Common myeloid progenitor, CD34-positive (primary cell): ENCODE data around the gene P3H2.

Source experiments
- CTCF ChIA-PET: fragments of 350-600 bp; sonication (Branson Sonifier 250); formaldehyde crosslinking; loops from one replicate; lab custom pipeline; 2021; ENCODE audit warnings: antibody characterized with exemption; lab: Charles Lee
- POLR2A ChIA-PET: fragments of 350-600 bp; sonication (Branson Sonifier 250); formaldehyde crosslinking; loops from one replicate; lab custom pipeline; 2021; ENCODE audit warnings: antibody characterized with exemption; lab: Charles Lee
- DNase-seq, 3 donors: peaks; one replicate each; pipeline versions ENCODE4 v3.0.0 to v3.0.0-alpha.2; 2013
- H3K27ac ChIP-seq, 2 experiments: 1 replicate in 1 of 2; 2 replicates in 1 of 2; pipeline ENCODE4 v1.7.0; 2013; ENCODE audit warnings: inconsistent platforms in 2 of 2, low read length in 2 of 2, mild to moderate bottlenecking in 2 of 2, low read depth in 1 of 2, moderate library complexity in 1 of 2; ENCODE audit not compliant: severe bottlenecking in 2 of 2, insufficient read depth in 1 of 2, poor library complexity in 1 of 2
- H3K27me3 ChIP-seq, 5 experiments: replicated peaks in 2 of 5; 1 replicate in 3 of 5; 2 replicates in 2 of 5; pipeline versions ENCODE4 v1.6.1 to v1.7.0; 2013; ENCODE audit warnings: low read length in 4 of 5, mild to moderate bottlenecking in 2 of 5, moderate library complexity in 2 of 5, inconsistent platforms in 1 of 5; ENCODE audit not compliant: insufficient read depth in 5 of 5, control insufficient read depth in 4 of 5
- H3K36me3 ChIP-seq, 4 experiments: 1 replicate in 2 of 4; 2 replicates in 2 of 4; pipeline versions ENCODE4 v1.6.1 to v1.7.0; 2013; ENCODE audit warnings: low read length in 3 of 4, control low read depth in 1 of 4, mild to moderate bottlenecking in 1 of 4; ENCODE audit not compliant: control insufficient read depth in 4 of 4, insufficient read depth in 4 of 4
- H3K4me1 ChIP-seq, 4 experiments: 1 replicate in 3 of 4; 2 replicates in 1 of 4; pipeline versions ENCODE4 v1.6.1 to v1.7.1; 2013; ENCODE audit warnings: low read length in 3 of 4, mild to moderate bottlenecking in 3 of 4, control low read depth in 1 of 4, inconsistent platforms in 1 of 4, moderate library complexity in 1 of 4; ENCODE audit not compliant: control insufficient read depth in 4 of 4, insufficient read depth in 4 of 4; ENCODE audit errors: control extremely low read depth in 1 of 4
- H3K4me3 ChIP-seq, 7 experiments: 1 replicate in 4 of 7; 2 replicates in 3 of 7; pipeline versions ENCODE4 v1.5.1 to v1.7.0; 2013; ENCODE audit warnings: mild to moderate bottlenecking in 7 of 7, low read length in 6 of 7, moderate library complexity in 6 of 7, inconsistent platforms in 2 of 7, low read depth in 2 of 7, control low read depth in 1 of 7; ENCODE audit not compliant: insufficient read depth in 4 of 7, control insufficient read depth in 1 of 7; ENCODE audit errors: extremely low read depth in 1 of 7
- H3K9me3 ChIP-seq, 5 experiments: 1 replicate in 4 of 5; 2 replicates in 1 of 5; pipeline versions ENCODE4 v1.6.1 to v1.7.1; 2013; ENCODE audit warnings: low read length in 4 of 5, mild to moderate bottlenecking in 2 of 5, inconsistent platforms in 1 of 5, low read depth in 1 of 5, moderate library complexity in 1 of 5; ENCODE audit not compliant: control insufficient read depth in 4 of 5, insufficient read depth in 2 of 5; ENCODE audit errors: control extremely low read depth in 1 of 5
- WGBS: methylation state at CpG from one replicate; pipeline ENCODE4 v1.1.5; 2013; ENCODE audit not compliant: insufficient coverage; 5-methylcytosine and 5-hydroxymethylcytosine counted together

The P3H2 gene

GRCh38 chr3:190001426-190001825 lies 119.3 kb downstream of the P3H2 start:
- peak in 2 of 3 donors; percentile 18 to 29 for DNase-seq
- Histone ChIP-seq H3K27me3 (no peaks in the 10 kb centered on the region), H3K36me3 (no peaks in the 10 kb centered on the region), H3K9me3 (no peaks in the 10 kb centered on the region), H3K4me1 (no peaks in the 10 kb centered on the region), H3K27ac (no peak overlapping the region), H3K4me3 (no peak overlapping the region)
- CTCF ChIA-PET, result interaction anchor here (1.1 to 1.6 kb wide), 3 partner anchors 13 to 41 kb away, joined by 3 read pairs; no protein-coding TSS in a partner anchor
- POLR2A ChIA-PET, result no interaction called here
- WGBS, result no CpG with 5 or more reads among the region's 3 CpGs

GRCh38 chr3:190000861-190001196 lies 119.9 kb downstream of the P3H2 start:
- H3K36me3 ChIP-seq, result no peaks in the 10 kb centered on the region
- ChIA-PET POLR2A (no interaction called here), CTCF (interaction anchor here (1.1 to 1.6 kb wide), 3 partner anchors 13 to 40 kb away, joined by 3 read pairs; no protein-coding TSS in a partner anchor)
- H3K4me3 ChIP-seq, result no peak overlapping the region
- H3K4me1 ChIP-seq, result no peaks in the 10 kb centered on the region
- no peak overlapping the region for H3K27ac ChIP-seq
- WGBS, result 100% methylated on average over 2 of the region's 5 CpGs
- H3K9me3 ChIP-seq, result no peaks in the 10 kb centered on the region
- H3K27me3 ChIP-seq, result no peaks in the 10 kb centered on the region
- no peak for DNase-seq

- no peaks in the 10 kb centered on the region for H3K27me3 ChIP-seq
- H3K4me3 ChIP-seq, result no peak overlapping the region
- WGBS, result 100% methylated on average over 3 of the region's 4 CpGs
- no peaks in the 10 kb centered on the region for H3K36me3 ChIP-seq
- ChIA-PET CTCF (interaction anchor here (1.1 to 1.6 kb wide), 2 partner anchors 14 to 40 kb away, joined by 3 read pairs; no protein-coding TSS in a partner anchor), POLR2A (no interaction called here)
- H3K9me3 ChIP-seq, result no peaks in the 10 kb centered on the region
- no peaks in the 10 kb centered on the region for H3K4me1 ChIP-seq
- no peak overlapping the region for H3K27ac ChIP-seq
- DNase-seq, result no peak
These were observed 120.4 kb downstream of the P3H2 start for GRCh38 chr3:190000187-190000860.

- no peaks in the 10 kb centered on the region for H3K9me3 ChIP-seq
- no peaks in the 10 kb centered on the region for H3K27me3 ChIP-seq
- WGBS, result 100% methylated on average over 3 of the region's 4 CpGs
- CTCF ChIA-PET, result interaction anchor here (1.6 kb wide), 1 partner anchor 14 kb away, joined by 3 read pairs; no protein-coding TSS in a partner anchor
- H3K4me3 ChIP-seq, result no peak overlapping the region
- H3K4me1 ChIP-seq, result no peaks in the 10 kb centered on the region
- no peaks in the 10 kb centered on the region for H3K36me3 ChIP-seq
- POLR2A ChIA-PET, result no interaction called here
- no peak for DNase-seq
- H3K27ac ChIP-seq, result no peak overlapping the region
These were observed 121.0 kb downstream of the P3H2 start for GRCh38 chr3:189999718-190000117.

- CTCF ChIA-PET, result interaction anchor here (1.1 to 1.3 kb wide), 2 partner anchors 9 to 29 kb away, joined by 3 to 4 read pairs; no protein-coding TSS in a partner anchor
- WGBS, result 100% methylated on average over 1 of the region's 3 CpGs
- POLR2A ChIA-PET, result no interaction called here
These were observed 125.6 kb downstream of the P3H2 start for GRCh38 chr3:189995129-189995528.

GRCh38 chr3:189990826-189991225 lies 129.9 kb downstream of the P3H2 start:
- ChIA-PET POLR2A (no interaction called here), CTCF (no interaction called here)
- Histone ChIP-seq H3K9me3 (no peaks in the 10 kb centered on the region), H3K36me3 (no peaks in the 10 kb centered on the region), H3K4me1 (peaks cover 0 to 6% (median 2%) of the 10 kb centered on the region in 4 experiments), H3K27ac (no peak overlapping the region), H3K4me3 (no peak overlapping the region), H3K27me3 (no peaks in the 10 kb centered on the region)
- no peak for DNase-seq
- no CpG with 5 or more reads among the region's 5 CpGs for WGBS

More at GRCh38 chr3:189995129-189995528, 125.6 kb downstream of the P3H2 start:
- no peaks in the 10 kb centered on the region for H3K36me3 ChIP-seq
- H3K9me3 ChIP-seq, result no peaks in the 10 kb centered on the region
- no peaks in the 10 kb centered on the region for H3K27me3 ChIP-seq
- H3K4me1 ChIP-seq, result peaks cover 0 to 2% (median 0%) of the 10 kb centered on the region in 4 experiments
- no peak overlapping the region for H3K4me3 ChIP-seq
- DNase-seq, result peak in 2 of 3 donors; percentile 9 to 21
- H3K27ac ChIP-seq, result no peak overlapping the region

GRCh38 chr3:189988854-189989253 lies 131.8 kb downstream of the P3H2 start:
- no peaks in the 10 kb centered on the region for H3K27me3 ChIP-seq
- POLR2A ChIA-PET, result no interaction called here
- 99% methylated on average over 9 of the region's 12 CpGs for WGBS
- no peak overlapping the region for H3K4me3 ChIP-seq
- peaks cover 0 to 6% (median 2%) of the 10 kb centered on the region in 4 experiments for H3K4me1 ChIP-seq
- no peak for DNase-seq
- no peaks in the 10 kb centered on the region for H3K36me3 ChIP-seq
- CTCF ChIA-PET, result no interaction called here
- no peaks in the 10 kb centered on the region for H3K9me3 ChIP-seq
- no peak overlapping the region for H3K27ac ChIP-seq
